ENCODE measurements around the gene INSC. TPM values are rescaled to one million over a fixed set of nuclear protein-coding genes. Genes with fewer than 3 reads are reported as not detected.

Gene INSC
- total RNA-seq, 1 donor from 2014 or later, result 0.31 TPM

DNA sequence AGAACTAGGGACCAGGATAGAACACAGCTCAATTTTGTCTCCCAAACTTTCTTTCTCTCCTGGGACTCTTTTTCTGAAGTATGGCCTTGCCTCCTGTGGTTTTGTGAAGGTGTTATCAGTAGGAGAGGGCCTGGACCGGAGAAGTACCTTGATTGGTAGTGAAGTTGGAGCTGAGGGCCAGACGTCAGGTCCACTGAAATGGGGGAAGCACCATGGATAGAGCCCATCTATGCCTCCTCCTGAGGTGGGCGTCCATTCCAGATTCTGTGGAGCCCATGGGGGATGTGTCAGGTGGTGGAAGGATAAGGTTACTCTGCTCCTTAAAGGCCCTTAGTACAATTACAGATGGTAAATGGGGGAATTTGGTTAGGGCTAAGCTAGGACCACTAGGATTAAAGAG is 109.7 kb downstream of the INSC start:
- DNase-seq, result no peak

DNA sequence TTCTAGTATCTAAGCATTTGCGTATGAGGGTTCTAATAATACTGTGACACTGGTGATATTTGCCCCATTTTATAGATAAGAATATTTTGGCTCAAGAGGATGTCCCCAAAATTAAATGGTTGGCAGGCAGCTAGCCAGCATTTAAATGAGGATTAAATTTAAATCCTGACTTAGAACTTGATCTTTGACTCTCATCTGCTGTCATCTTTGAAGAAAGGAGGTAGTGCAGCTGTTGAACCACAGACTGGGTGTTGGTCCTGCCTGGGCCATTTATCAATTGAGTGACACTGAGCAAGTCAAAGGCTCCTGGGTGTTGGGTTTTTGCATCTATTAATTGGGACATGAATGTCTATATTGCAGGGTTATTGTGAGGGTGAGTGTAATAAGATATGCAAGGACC is 112.3 kb downstream of the INSC start:
- no peak for DNase-seq

DNA sequence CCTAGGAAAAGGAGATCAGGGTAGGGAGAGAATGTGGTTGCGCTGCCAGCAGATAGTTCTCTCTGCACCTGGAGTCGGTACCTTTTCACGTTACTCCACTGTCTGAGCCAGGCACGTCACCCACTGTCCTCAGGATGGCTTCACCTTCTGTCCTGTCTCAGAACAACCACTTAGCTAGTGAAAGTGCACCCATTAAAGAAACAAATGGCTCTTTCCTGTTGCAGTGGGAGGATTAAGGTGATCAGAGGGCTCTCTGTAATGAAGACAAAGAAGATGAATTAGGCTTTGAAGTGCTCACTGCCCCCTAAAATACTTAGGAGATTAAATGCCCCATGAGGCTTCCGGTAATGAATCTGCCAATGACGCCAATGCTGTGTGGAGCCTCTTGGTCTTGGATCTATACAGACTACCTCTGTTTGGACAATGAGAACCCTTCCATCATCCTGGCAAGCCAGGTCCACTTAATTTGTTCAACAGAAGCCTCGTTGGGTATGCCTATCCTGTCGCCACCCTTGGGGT is 113.7 kb downstream of the INSC start:
- no peak for DNase-seq

DNA sequence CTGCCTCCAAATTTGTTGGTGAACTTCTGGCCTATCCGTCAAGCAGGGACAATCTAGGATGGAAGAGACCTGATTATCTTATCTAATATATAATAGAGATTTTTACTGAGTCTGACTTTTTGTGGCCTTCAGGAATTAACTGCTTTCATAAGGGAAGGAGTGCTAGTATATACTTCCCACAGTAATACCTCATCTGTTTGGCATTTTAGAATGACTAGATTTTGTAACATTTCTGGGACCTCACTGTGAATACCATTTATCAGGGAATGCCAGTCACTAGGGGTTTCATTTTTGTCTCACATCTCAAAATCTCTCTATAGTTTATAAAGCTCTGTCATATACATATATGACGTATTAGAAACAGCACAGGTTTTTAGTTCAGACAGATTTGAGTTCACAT is 114.3 kb downstream of the INSC start:
- no peak for DNase-seq

DNA sequence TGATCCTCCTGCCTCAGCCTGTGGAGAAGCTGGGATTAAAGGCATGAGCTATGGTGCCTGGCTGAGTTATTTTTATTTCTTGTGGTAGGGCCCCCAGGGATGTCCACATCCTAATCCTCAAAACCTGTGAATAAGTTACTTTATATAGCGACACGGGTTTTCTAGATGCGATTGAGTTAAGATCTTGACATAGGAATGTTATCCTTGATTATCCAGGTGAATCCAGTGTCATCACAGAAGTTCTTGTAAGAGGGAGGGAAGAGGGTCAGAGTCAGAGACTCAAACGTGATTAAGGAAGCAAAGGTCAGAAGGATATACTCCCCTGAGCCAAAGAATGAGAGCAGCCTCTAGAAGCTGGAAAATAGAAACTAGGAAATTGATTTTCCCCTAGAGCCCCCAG is 117.8 kb downstream of the INSC start:
- no peak for DNase-seq

DNA sequence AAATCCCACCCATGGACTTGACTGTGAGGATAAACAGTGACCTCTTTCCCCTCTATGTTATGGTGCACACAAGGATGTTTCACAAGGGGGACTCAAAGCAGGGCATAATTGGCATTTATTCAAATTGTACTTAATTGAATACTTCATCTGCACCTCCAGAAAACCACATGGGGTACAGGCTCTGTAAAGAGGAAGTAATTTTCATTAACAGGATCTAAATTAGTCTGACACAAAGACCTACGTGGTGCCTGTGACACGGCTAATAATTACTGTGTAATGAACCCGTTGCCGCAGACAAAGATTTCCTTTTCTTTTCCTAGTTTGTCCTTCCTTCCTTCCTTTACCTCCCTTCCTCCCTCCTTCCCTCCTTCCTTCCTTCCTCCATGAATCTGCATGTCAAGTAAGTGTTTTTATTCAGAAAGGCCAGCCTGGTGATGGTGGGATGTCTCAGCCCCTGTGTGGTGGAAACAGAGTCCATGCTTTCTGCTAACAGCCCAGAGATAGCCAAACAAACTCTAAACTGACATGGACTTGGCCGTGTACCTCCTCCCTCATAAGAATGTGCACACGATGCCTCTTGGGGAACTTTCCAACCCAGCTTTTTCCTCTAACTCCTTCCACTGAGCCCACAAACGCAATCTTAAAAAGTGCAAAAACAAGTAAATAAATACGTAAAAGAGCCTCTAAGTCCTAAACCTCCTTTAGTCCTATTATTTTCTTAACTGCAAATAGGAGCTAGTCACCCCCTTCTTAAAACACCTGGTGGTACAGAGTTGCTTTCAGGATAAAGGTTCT is 118.8 kb downstream of the INSC start:
- no peak for DNase-seq

DNA sequence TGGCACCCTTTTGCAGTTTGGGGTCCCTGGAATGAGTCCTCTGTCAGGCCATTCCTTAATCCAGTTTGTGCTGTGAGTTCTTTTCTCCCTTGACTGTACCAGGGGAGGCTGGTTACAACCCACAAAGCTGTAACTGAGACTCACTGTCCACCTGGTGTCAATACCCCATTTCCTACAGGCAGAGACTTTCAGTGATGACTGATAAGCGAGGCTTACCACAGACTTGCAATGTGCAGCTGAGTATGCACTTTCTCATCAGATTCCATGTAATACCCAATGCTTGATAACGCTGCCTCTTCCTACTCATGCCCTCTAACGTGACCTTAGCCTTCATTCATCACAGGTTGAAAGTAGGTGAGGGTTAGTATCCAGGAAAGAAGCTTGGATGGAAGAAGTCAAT is 120.1 kb downstream of the INSC start:
- no peak for DNase-seq

DNA sequence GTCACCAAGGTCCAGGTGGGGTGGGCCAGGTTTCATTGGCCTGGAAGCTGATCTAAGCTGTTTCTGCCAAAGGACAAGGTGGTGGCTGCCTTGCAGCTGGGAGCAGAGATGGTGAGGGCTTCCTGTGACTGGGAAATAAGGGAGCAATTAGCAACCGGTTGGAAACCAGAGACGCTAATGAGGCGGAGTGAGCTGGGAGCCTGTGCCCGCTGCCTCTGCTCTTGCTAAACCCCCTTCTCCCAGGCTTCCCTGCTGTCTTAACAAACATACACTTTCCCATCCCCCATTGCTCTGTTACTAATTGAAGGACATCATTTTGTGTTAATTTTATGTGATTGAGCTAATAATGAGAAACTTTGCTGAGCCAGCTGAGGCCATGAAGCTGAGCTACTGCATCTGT is 121.8 kb downstream of the INSC start:
- no peak for DNase-seq

DNA sequence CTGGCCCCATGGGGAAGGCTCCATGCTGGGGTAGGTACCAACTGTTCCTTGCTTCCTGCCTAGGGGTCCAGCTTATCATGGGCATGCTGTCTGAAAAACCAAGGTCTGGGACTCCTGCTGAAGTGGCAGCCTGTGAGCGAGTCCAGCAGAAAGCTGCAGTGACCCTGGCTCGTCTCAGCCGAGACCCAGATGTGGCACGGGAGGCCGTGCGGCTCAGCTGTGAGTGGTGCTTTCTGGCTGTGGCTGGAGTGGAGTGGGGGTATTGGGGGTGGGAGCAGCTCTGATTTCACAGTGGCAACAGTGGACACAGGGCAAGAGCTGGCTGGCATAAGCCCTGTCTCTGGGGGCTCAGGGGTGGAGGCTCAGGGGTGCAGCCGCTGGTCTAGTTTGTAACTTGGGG is 124.1 kb downstream of the INSC start:
- DNase-seq, result no peak

DNA sequence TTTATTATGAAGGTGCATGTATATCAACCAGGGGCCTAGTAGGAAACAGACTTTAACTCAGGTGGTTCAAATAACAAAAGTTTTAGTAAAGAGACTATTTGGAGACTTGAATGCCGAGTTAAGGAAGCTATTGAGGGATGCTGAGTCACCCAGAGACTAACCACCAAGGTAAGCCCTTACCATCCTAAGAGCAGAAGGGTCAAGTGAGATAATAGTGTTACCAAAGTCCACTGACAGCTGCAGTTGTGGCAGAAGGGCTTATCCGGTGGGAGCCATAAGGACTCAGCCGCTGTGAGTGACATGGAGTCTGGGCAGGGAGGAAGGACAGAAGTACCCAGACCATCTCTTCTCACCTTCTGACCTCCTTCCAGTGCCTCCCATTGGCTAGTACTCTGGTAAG is 134.0 kb downstream of the INSC start:
- no peak for DNase-seq

DNA sequence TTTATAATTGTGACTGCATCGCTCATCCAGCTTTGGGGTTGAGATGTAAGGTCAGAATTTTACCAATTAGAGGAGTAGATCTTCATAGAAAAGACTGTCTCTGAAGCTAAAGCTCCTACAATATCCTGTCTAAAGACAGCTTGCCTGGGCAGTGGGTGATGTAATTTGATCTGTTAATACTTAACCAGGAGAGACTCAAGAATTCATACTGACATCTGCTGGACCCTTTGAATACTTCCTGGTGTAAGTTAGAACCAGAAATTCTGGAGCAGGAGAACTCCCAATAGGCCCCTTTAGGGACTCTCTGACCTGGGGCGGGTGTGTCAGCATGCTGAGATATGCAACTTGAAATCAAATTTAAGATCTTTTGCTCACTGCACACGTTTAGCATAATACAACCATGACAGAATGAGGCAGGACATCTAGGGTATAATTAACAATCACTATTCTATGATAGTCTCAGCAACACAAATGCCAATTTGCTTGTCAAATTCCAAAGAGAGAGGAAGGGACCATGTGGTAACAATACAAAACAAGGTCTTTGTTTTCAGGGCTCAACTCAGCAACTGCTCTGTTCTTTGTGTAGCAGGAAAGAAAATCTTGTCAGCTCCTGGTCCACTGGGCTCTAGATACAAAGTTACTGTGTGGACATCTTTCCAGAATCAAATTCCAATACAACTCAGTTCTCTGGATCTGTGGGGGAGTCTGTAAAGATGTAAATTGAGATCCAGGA is 143.9 kb downstream of the INSC start:
- no peak for DNase-seq

DNA sequence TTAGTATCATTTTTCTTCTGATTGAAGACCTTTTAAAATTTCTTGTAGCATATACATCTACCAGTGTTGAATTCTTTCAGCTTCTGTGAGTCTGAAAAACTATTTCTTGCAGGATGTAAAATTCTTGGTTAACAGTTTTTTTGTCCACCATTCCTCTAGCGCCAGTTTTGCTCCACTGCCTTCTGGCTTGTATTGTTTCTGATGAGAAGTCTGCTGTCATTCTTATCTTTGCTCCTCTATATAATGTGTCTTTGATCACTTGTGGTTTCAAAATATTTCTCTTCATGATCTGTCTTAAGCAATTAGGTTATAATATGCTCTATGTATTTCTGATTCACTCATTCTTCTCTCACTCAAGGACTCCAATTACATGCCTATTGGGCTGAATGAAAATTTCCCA is 152.3 kb downstream of the INSC start:
- no peak for DNase-seq

DNA sequence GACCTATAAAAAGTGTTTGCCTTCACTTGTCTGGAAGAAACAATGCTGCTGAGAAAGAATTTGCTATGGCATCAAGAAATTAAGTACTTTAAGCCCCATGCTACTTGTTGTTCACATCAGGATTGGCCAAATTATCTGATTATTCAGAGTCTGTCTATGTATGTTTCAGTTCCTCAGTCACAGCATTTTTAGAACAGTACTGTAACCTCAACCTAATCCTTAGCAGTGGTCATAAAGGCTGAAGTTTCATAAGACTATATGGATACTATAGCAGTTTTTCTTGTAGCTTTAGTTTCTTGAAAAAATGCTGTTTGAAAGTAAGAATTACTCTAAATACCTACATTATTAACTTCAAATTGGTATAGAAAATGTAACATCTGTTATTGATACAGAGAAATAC is 153.9 kb downstream of the INSC start:
- no peak for DNase-seq

DNA sequence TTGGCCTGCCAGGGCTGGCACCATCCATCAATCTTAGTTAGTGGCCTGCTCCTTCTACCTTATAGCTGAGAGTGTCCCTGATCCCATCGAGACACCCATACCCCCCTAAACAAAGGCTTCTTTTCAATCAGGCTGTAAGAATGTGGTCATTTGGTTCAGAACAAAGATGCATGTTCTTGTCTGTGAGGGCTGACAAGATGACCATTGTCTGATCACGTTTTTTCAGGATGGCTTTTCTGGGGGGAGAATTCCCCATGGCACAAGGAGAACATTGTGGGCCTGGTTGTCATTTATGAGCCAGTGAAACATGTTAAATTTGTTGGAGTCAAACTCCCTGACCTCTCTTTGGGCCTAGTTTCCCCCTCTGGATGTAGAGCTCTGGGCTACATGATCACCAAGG is 160.4 kb downstream of the INSC start:
- DNase-seq, result no peak

DNA sequence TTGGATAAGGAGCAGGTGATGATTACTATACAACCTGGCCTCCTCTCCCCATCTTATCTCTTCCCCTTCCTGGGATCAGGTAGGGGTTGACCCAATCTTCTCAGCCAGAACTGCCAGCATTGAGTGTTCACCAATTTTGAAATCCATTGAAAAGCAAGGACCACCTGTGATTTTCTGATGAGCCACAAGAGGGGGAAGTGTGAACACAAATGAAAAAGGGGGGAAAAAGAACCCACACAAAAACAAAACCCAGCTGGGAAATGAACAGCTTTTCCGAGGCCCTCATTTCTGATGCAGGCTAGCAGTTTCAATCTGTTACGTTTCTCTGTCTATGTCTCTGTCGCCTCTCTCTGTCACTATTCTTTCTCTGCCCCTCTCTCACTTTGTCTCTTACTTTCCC is 161.9 kb downstream of the INSC start:
- DNase-seq, result no peak

DNA sequence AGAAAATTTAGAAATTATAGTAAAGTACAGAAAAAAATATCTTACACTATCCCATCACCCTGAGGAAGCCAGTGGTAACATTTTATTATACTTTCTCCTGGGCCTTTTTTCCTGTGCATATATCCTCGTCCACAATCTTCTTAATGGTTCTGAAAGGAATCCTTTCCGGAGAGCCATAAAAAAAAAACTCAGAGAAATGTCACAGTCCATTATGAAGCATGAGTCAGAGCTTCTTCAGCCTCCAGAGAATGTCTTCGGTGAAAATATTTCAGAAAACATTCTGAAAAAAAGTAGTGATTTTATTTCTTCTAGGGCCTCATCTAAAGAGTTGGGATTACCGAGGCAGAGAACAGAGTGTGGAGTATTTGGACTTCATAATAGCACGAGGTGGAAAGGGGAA is 163.4 kb downstream of the INSC start:
- no peak for DNase-seq

DNA sequence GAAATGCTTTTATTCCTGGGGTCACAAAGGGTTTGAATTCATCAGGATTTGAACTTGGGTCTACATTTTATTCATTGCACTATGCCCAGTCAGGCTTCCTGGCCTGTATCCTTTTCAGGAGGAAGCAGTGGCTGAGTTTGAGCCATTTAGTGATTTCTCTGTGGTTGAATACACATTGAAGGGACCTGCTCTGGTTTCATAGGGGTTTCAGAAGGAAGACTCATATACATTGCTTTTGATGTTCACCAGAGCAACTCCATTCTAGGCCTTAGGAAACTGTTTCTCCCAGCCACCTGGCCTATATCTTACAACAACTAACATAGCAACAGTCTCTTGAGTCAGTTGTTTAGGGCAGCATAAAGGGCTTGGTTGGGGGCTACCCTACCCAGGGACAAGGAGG is 165.7 kb downstream of the INSC start:
- no peak for DNase-seq

DNA sequence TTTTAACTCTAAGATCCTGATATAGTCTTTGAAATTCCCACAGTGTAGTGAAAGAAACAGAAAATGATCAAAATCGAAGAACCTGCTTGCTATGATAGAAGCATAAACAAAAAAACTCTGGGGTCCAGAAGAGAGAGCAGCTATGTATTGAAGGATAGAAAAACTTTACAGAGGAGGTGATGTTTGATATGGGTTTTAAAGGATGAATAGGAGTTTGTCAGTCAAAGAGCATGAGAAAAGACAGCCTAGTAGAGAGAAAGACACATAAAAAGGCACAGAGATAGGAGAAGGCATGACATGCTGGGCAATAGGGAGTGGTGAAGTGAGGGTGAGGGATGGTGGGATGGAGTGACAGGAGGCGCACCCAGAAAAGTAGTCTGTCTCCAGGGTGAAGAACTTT is 168.0 kb downstream of the INSC start:
- no peak for DNase-seq

DNA sequence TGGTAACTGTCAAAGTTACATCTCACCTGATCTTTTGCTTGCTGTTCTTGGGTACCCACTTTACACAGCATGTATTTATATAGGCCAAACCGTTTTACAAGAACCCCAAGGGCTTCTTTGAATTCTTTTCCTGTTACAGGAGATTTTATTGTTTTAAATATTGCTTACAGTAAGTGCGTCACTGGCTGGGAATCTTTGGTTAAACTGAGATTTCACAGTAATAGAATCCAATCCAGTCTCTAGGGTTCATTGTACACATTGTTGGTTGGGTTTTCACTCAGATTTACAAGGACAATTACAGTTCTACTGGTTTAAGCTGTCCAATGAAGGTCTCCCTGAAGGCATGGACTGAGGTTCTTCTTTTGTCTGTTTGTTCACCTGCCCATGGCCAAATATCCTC is 171.7 kb downstream of the INSC start:
- no peak for DNase-seq

DNA sequence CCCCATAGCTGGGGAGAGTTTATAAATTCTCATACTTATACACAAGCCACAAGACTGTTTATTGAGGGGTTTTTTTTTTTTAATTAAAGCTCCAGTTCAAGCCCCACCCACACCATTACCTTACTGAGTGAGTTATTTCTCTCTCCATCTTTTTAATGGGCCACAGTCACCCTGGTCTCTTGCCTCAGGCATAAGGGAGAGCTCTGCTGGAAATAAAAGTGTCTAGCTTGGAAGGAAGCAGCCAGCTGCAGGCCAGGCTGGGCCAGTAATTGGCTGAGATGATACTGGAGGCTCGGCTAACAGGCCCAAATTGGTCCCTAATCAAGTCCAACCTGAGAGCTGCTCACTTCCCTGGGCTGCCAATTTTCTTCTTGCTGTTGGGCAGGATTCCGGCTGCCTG is 174.1 kb downstream of the INSC start:
- DNase-seq, result no peak

DNA sequence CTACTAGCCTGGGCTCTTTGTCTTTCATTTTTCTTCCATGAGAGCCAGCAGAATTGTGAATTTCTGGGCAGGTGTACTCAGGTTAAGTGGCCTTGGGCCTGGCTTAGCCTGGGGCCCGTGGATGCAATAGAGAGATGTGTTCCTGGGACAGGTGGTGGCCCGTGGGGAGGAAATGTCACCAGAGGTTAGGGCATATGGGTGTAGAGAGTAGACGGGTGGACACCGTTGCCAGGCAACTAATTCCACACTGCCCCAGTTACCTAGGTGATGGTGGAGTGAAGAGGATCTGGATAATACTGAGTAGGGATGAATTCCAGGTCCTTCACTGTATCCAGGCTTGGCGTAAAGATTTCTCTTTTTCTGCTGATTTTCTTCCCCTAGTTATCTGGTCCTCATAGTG is 175.0 kb downstream of the INSC start:
- no peak for DNase-seq

DNA sequence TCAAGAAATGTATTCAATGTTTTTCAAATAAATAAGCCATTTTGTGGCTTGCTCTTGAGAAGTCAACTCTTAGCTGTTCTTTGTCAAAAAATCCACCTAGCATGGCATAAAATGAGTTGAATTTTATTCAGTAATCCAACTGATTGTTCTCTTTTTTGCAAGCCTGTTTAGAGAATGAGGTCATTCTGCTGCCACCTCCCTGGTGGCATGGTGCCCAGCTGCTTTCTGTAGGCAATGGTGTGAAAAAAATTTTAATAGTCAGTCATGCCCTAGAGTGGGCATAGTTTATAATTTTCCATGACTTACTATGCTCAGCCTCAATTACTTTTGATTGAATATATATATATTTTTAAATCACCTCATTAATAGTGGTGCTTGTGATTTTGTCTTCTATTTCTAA is 177.2 kb downstream of the INSC start:
- DNase-seq, result no peak

DNA sequence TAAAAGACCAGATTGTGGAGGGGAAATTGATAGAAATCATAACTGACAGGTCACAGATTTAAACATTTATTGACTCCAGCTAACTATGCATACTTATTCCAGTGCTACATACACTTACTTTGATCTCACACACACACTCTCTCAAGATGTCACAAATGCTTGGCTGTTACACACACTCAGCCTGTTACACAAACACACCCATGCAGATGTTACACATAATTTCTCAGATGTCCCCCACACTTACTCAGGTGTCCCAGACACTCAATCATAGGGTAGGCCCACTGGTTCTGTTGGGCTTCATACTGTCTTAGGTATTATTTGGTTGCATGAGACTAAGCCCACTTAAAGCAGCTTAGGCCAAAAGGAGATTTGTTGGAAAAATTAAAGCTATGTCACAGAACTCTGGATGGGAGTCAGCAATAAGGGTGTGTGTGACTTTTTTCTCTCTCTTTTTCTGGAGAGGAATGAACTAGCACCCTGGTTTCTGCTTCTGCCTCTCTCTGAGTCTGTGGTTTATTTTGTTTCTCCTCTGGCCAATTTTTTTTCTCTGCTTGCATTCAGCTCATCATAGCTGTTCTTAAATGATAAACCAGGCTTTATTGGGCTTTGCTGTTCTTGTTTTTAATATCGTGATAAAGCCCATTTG is 179.4 kb downstream of the INSC start:
- DNase-seq, result no peak

DNA sequence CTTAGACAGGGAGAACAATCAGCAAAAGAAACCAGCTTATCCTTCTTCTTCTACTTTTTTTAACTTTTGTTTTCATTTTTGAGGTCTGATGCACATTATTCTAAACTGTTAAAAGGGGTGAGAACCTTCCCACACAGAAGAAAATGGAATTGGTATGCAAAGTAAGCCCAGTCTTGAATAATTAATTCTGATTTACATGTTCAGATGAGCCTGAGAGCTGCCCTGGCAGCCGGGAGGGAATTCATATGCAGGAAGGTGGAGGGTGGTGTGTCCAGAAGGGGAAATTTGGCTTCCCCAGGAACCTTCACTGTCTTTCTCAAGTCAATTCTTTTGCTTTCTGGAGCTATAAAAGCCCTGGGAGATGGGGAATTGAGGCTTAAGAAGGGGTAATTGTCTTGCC is 181.0 kb downstream of the INSC start:
- no peak for DNase-seq

Measured in occipital lobe (tissue), 2 donors.